Stimulated activated CD4-positive, alpha-beta T cell treated with anti-CD3 and anti-CD28 coated beads, TNF-alpha, amount 100 ng/mL, for 24 hours (primary cell): ENCODE data around the gene GRN.
A peak's percentile ranks its signal among the peaks of the same experiment; 100 is the strongest.
"Not testable (repeated sequence)": the region's sequence is repeated elsewhere in the genome, so short reads cannot be mapped to it uniquely, and the experiment has no call there.

Experiments used
- DNase-seq, 3 experiments: peaks; one replicate each; pipeline ENCODE4 v3.0.0-alpha.2; 2020; ENCODE audit warnings: low read depth in 3 of 3

Gene GRN

DNA sequence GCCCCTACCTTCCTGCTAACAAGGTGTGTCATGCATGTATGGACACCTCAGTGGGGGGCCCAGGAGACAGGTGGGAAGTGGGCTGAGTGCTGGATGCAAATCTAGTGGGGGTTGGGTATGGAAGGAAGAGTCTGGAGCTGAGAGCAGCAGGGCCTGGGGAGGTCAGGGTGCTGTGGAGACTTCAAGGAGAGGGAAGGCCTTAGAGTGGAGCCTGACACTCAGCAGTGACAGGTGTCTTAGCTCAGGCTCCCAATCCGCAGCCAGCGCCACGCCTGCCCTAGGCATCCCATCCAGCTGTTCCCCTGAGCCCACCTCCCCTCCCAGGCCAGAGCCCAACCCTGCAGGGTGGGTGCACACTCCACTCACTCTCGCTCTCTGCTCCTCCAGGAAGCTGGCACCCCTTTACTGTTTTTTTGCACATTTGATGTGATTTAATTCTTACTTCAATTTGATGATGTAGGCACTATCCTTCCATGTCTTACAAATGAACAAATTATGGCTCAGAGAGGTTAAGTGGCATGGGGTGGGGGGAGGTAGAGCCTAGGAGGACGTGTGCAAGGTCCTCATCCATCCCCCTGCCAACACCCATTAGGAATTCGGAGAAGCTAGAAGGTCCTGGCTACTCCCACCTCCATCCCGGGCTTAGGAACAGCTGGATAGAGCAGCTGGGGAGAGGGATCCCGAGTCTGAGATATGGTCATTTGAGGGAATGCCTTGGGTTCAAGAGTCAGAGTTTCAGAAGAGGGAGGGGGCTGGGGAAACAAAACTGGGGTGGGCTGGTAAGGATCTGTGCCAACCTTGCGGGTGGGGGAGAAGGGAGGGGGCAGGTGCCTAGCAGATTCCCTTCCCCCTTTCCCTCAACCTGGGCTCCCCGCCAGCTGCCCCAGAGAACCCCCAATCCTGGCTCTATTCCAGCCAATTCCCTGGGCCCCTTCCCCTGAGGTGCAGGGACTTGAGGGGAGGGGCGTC is 16.5 kb downstream of the GRN start:
- DNase-seq = no peak

DNA sequence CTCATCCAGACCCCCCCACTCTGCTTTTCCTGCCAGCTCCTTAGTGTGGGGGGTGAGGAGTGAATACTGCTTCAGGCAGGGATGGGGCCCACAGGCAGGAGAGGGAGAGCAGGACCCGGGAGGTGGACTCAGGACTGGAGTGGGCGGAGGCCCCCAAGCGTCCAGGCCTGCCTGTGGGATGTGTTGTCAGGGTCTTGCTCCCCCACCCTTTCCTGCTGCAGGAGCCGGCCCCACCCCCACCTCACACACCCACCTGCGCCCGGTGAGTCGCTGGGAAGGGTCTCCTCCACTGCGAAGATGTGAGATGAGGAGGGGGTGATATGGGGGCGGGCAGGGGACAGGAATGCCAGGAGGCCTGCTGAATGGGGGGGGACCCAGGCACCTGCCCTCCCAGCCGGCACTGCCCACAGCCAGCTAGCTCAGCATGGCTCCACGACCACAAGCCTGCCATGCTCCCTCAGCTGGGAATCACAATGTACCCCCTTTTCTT is 17.4 kb downstream of the GRN start:
- no peak for DNase-seq

DNA sequence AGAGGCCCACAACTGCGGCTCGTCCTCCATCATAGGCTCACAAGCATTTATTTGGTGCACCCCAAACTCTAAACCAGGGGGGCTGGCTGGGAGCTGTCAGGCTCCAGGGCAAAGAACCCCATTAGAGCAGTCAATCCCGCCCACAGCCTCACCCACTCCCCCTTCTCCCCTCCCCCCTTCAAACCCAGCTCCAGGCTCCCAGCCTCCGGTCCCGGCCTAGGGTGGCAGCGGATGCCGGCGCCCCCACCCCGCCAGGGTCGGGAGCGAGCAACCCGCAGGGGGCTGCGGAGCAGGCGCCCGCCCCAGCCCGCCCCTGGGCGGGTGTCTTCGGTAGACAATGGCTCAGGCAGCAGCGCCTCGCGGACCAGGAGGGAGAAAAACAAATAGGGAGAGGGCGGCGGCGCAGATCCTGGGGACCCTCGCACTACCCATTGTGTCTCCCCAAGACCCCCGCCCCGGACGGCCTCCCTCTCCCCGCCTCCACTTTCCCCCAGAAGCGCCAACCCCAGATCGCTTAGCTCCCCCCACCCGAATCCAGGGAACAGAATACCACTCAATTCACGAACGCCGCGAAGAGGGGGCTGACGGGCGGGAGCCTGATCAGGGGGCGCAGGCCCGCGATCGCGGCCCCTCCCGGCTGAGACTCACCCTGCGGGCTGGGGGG is 18.0 kb downstream of the GRN start:
- DNase-seq = no peak

DNA sequence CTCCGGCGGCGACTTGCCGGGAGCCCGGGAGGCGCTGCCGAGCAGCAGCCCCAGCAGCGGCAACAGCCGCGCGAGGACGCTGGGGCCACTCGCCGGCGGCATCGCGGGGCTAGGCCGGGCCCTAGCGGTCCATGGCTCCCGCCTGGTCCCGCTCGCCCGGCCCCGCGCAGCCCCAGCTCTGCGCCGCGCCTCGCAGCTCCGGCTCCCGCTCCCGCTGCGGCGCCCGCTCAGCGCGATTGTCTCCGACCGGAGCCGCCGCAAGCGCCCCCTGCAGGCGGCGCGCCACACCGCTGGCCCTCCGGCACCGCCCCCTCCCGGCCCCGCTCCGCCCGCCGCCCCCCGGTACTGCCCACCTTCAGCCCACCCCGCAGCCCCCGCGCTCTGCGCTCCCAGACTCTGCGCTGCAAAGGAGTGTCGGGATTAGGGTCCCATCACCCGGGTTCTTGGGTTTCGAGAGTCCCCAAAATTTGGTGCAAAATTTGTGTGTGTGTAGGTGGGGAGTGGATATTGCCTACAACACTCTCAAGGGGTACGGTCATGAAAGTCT is 18.6 kb downstream of the GRN start, which contains the start of gene FAM171A2:
TSS of gene FAM171A2 (minus strand) at position 241 of the 547 bp plus-strand sequence. CDS start at position 102, 139 bp downstream.
- peak in 2 of 3 experiments; percentile 35 to 61 for DNase-seq

DNA sequence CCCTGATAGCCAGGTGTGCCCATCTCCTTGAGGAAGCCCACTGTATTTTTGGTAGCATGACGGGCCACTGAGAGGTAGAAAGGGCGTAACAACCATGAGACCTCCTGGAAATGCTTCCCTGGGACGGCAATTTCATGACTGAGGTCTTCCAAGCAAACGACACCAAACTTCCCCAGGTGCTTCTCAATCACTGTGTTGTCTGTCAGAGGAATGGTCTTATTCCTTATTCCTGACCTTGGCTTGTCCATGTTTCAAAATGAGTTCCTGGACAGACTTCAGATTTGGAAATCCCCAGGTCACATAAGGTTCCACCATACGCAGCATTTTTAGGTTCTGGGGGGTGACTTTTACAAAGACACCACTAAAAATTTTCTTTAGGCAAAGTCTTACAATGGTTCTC is 19.9 kb downstream of the GRN start:
- DNase-seq = not testable (repeated sequence)

DNA sequence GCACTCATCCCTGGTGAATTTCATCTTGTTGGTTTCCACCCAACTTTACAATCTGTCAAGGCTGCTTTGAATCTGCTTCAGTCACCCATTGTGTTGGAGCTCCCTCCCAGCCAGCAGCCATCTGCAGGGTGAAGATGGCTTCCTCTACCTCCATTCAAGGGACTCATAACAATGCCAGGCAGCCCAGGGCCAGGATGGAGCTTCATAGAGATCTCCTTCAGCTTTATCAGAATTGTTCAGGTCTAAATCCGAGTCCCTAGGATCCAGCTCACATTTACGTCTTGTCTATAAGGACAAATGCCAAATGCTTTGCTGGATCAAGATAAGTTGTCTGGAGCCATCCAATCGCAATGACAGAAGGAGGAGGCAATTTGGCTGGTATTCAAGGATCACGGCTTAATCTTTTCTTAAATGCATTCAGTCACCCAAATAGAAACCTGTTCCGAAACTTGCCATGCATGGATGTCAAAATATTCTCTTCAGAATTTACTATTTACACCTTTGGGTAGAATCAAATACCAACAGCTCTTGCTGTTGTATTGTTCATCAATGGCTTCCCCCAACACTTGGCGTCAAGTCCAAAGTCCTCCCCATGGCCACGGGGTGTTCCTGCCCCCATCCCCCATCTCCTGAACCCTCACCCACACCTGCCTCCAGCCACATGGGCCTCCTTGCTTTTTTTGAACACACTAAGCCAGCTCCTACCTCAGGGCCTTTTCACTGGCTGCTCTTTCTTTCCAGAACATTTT is 22.3 kb downstream of the GRN start:
- no peak for DNase-seq

DNA sequence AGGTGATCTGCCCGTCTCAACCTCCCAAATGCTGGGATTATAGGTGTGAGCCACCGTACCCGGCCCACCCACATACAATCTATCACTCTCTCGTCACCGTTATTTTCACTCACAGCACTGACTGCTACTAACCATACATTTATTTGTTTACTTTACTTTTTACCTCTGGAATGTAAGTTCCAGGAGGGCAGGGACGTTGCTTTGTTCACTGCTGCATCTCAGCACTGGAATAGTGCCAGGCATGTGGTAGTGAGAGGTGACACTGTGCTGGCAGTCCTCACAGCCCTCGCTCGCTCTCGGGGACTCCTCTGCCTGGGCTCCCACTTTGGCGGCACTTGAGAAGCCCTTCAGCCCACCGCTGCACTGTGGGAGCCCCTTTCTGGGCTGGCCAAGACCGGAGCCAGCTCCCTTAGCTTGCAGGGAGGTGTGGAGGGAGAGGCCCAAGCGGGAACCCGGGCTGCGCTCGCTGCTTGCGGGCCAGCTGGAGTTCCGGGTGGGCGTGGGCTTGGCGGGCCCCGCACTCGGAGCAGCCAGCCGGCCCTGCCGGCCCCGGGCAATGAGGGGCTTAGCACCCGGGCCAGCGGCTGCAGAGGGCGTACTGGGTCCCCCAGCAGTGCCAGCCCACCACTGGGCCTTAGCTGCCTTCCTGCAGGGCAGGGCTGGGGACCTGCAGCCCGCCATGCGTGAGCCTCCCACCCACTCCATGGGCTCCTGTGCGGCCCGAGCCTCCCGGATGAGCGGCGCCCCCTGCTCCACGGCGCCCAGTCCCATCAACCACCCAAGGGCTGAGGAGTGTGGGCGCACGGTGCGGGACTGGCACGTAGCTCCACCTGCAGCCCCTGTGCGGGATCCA is 23.5 kb downstream of the GRN start:
- DNase-seq = not testable (repeated sequence)

DNA sequence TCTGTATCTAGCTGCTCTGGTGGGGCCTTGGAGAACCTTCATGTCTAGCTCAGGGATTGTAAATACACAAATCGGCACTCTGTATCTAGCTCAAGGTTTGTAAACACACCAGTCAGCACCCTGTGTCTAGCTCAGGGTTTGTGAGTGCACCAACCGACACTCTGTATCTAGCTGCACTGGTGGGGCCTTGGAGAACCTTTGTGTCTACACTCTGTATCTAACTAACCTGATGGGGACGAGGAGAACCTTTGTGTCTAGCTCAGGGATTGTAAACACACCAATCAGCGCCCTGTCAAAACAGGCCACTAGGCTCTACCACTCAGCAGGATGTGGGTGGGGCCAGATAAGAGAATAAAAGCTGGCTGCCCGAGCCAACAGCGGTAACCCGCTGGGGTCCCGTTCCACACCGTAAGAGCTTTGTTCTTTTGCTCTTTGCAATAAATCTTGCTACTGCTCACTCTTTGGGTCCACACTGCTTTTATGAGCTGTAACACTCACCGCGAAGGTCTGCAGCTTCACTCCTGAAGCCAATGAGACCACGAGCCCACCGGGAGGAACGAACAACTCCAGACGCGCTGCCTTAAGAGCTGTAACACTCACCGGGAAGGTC is 24.4 kb downstream of the GRN start:
- not testable (repeated sequence) for DNase-seq

DNA sequence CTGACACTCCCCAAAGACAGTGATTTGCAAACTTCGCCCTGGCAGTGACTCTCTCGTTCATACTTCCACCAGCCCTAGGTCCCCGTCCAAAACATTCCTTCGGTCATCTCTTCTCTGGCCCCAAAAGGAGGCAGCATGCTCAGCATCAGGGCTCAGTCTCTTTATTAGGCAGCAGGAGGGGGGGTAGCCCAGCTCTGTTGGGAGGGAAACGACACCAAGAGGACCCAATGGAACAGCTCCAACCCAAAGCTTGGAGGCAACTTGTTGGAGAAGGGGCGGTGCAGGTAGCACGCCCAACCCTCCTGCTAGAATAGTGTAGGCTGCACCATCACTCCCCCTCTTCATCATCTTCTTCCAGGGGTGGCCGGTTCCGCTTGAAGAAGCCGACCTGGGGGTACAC is 26.9 kb downstream of the GRN start:
- no peak for DNase-seq

DNA sequence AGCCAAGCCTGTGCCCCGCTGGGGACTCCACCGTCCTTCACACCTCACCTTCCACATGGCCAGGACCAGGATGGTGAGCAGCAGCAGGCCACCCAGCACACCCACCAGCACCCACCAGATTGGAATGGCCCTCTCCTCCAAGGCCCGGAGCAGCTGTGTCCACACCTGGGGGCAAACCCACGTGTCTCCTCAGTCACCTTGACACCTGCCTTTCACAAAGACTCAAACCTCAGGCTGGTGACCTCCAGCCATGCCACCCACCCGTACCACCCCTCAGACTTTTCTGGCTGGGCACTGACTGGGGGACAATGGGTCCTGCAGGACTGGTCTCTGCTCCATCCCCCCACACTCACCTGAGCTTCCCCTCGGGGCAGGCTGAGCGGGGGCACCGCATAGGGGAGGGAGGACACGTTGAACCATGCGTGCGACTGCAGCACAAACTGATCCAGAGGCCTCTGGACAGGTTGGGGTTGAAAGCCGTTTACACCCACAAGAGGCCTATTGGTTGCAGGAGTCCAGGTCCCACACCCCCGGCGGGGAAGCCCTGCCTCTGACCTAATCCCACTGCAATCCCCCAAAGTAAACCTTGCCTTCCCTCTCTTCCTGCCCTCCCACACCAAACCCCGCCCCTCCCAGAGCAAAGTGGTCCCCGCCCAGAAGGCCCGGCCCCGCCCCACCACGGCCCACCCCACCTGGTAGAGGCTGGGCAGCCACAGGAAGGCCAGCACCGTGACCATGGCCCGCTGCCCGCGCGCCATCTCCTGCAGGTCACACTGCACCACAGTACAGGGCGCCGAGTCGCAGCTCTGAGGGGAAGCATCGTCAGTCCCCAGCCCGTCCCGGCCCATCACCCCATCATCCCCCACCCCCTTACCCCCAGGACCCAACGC is 29.4 kb downstream of the GRN start:
- DNase-seq = no peak

DNA sequence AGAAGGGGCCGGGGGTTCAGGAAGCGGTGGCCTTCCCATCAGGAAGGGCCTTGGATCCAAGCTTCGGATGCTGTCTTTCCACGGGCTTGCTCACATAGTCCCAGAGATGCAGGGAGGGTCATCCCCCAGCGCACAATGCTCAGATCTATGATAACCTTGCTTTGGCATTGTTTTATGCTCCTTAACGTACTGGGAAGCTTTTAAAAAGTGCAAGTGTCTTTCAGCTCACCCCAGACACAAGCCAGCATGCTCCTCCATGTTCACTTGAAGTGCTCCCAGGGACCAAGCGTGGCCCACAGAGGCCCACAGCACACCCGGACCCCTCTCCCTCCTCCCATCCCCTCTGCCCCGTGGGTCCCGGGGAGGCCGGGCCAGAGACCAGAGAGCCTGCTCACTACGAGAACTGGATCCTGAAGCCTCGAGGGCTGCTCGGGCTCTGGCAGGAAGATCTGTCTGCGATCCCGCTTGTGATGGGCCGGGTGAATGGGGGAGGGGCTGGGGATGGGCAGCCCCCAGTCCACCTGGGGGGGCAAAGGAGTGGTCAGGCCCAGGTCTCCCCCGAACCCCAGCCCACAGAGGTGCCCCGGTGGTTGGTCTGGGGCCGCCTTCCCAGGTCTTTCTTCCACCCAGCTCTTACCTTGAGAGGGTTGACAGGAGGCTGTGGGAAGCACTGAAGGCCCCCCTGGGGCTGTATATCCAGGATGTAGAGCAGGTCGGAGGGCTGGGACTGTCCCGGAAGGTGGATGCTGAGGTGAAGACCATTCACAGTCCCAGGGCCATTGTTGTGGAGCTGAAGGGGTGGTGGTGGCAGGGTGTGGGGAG is 30.3 kb downstream of the GRN start:
- no peak for DNase-seq

DNA sequence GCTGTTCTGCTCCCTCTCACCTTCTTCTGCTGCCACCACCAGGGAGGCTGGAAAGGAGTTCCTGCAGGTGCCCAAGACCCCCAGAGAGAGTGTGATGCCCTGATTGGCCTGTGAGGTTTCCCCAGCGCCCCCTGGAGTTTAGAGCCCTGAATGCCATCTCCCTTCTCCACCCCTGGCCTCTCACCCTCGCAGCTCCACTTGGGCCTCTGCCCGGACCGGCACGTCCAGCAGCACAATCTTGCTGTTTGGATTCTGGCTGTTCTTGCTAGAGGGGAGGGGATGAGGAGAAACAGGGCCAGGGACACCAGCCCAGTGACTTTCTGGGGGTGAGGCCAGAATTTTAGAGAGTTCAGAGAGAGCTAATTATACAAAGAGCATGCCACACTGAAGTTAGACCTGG is 31.0 kb downstream of the GRN start:
- no peak for DNase-seq

DNA sequence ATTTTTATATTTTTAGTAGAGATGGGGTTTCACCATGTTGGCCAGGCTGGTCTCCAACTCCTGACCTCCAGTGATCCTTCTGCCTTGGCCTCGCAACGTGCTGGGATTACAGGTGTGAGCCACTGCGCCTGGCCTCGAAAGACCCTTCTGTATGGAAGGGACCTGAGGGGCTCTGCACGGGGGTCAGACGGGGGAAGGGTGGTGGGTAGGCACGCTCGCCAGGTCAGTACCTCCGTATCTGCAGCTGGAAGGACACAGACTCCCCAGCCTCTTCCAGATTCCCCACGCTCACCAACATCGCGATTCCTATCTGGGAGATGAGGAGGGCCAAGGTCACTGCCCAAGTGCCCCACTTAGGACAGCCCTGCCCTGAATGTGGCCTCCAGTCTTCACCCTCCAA is 31.7 kb downstream of the GRN start:
- no peak for DNase-seq

DNA sequence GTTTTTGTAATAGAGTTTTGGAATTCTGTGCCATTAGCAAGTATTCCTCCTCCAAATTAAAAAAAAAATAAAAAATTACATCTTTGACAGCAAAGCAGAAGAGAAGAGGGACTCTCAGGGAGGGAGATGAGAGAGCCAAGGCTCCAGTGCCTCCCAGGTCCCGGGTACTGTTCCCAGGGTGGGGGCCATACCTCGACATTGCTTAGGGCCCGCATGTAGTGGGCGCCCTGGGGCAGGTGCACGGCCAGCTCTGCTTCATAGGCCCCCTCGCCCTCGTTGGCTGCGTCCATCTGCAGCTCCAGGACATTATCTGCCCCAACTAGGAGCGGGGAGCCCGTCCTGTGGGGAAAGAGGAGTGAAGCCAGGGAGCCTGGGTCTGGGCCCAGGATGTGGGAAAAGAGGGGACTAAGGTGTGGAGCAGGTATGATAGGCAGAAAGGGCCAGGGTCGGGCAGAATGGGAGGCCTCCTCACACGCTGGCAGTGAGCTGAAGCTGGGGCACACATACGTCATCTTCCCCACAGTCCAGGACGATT is 33.1 kb downstream of the GRN start:
- no peak for DNase-seq

DNA sequence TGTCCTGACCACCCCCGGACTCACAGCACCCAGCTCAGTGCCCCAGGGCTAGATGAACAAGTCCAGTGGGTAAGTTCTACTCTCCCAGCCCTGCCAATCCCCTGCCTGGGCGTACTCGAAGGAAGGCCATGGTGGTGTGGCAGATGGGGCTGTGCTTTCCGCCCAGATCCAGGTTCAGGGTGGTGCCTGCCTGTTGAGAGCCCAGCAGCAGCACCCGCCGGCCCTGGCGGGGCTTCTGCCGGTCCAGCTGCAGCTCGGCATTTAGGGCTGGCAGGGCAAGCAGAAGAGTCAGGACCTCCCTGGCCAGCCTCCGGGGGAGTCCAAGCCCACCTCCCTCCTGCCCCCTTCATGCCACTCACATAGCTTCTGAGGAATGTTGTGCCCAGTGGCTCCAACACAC is 34.8 kb downstream of the GRN start:
- DNase-seq = no peak

DNA sequence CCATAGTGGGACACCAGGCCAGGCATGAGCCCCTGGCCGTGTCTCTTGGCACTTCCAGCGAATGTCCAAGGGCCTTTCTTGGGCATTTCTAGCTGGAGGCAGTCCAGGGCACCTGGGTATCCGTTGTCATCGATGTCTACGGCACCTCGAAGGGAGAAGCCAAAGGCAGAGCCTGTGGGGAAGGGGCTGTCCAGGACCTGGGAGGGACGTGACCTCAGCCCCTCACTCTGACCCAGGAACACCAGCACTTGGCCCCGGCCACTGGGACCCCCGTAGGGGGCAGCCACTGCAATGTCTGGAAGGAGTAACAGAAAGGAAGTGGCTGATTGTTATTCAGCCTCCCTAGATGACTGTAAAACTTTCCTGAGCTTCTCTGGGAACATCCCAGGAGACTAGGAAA is 35.7 kb downstream of the GRN start:
- DNase-seq = no peak

DNA sequence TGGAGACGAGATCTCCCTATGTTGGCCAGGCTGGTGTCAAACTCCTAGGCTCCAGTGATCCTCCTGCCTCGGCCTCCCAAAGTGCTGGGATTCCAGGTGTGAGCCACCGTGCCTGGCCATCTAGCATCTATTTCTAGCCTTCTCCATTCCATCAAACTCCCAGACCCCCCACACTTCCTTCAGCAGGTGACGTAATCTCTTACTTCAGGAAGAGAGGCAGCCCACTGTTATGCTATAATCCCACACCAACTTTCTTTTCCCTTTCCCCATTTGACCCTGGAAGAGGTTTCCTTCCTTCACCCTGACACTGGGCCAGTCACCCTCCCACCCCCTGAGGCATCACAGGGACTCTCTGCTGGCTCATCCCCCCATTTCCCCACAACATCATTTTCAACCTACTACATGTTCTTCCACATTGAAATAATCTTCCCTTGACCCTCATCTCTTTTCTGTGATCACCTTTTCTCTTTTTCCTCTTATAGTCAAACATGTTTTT is 36.8 kb downstream of the GRN start:
- no peak for DNase-seq

DNA sequence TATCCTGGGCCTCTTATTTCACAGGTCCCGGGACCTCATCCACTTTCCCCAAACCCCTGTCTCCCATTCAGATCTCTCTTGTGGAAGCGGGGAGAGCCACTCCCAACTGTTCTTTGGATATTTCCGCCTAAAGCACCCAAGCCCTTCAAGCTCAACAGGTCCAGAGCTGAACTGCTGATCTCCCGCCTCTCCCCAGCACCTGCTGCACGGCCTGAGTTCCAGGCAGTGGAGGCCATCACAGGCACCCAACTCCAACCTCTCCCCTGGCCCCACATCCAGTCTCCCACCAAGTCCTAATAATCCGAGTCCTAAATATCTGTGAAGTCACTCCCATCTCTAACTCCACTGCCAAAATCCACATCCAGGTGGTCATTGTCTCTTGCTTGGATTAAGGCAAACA is 37.8 kb downstream of the GRN start:
- DNase-seq = no peak
